HEK293T (cell line): ENCODE results near the gene FFAR3.

Experiments
- ARNT ChIP-seq: fragments of 450-650 bp; IDR thresholded peaks from 2 replicates; pipeline ENCODE4 v1.6.1; 2017; ENCODE audit warnings: mild to moderate bottlenecking
- BHLHE40 ChIP-seq: fragments of 450-650 bp; IDR thresholded peaks from 2 replicates; pipeline ENCODE4 v1.6.1; 2016; ENCODE audit warnings: mild to moderate bottlenecking, moderate library complexity, borderline replicate concordance
- FOXA1 ChIP-seq: fragments of 450-650 bp; IDR thresholded peaks from 2 replicates; pipeline ENCODE4 v1.6.1; 2016; ENCODE audit warnings: mild to moderate bottlenecking
- FOXK2 ChIP-seq: fragments of 450-650 bp; IDR thresholded peaks from 2 replicates; pipeline ENCODE4 v1.6.1; 2016; ENCODE audit warnings: mild to moderate bottlenecking
- FOXM1 ChIP-seq: fragments of 450-650 bp; IDR thresholded peaks from 2 replicates; pipeline ENCODE4 v1.6.1; 2017; ENCODE audit warnings: mild to moderate bottlenecking, borderline replicate concordance
- HDGF ChIP-seq: fragments of 450-650 bp; IDR thresholded peaks from 2 replicates; pipeline ENCODE4 v1.6.1; 2017; ENCODE audit warnings: antibody characterized with exemption, borderline replicate concordance
- L3MBTL2 ChIP-seq: fragments of 450-650 bp; conservative IDR thresholded peaks from 2 replicates; pipeline ENCODE4 v1.6.1; 2016; ENCODE audit warnings: mild to moderate bottlenecking
- LEF1 ChIP-seq: fragments of 450-650 bp; IDR thresholded peaks from 2 replicates; pipeline ENCODE4 v1.6.1; 2017; ENCODE audit warnings: mild to moderate bottlenecking, borderline replicate concordance
- NFRKB ChIP-seq: fragments of 450-650 bp; IDR thresholded peaks from 2 replicates; pipeline ENCODE4 v1.6.1; 2016; ENCODE audit warnings: mild to moderate bottlenecking, moderate library complexity
- SP1 ChIP-seq: fragments of 450-650 bp; IDR thresholded peaks from 2 replicates; pipeline ENCODE4 v1.6.1; 2017
- SUZ12 ChIP-seq: fragments of 450-650 bp; IDR thresholded peaks from 2 replicates; pipeline ENCODE4 v1.6.1; 2016; ENCODE audit warnings: mild to moderate bottlenecking
- TARDBP ChIP-seq: fragments of 450-650 bp; IDR thresholded peaks from 2 replicates; pipeline ENCODE4 v1.6.1; 2016
- ZNF384 ChIP-seq: fragments of 450-650 bp; IDR thresholded peaks from 2 replicates; pipeline ENCODE4 v1.6.1; 2016

- TF ChIP-seq FOXM1: no peak
- TF ChIP-seq TARDBP: no peak
- no peak for TF ChIP-seq SP1
- TF ChIP-seq SUZ12: no peak
- no peak for TF ChIP-seq HDGF
- no peak for TF ChIP-seq NFRKB
- TF ChIP-seq BHLHE40: no peak
- TF ChIP-seq FOXK2: no peak
- no peak for TF ChIP-seq ZNF384
- TF ChIP-seq FOXA1: no peak
- no peak for TF ChIP-seq ARNT
- TF ChIP-seq L3MBTL2: no peak
- no peak for TF ChIP-seq LEF1
Measured at GRCh38 chr19:35398570-35398969, 40.3 kb downstream of the FFAR3 start.
